HG03558 (cell line): ENCODE measurements around the gene NFAT5.
"Not testable (repeated sequence)": the region's sequence is repeated elsewhere in the genome, so short reads cannot be mapped to it uniquely, and the experiment has no call there.

Source experiments
- ATAC-seq: cut with Tn5 transposase; IDR thresholded peaks from one replicate; pipeline ENCODE4 v1.9.1; 2021; ENCODE audit warnings: moderate number of reproducible peaks; ENCODE audit not compliant: unreplicated experiment; ENCODE audit errors: extremely low read depth

NFAT5 gene

GRCh38 chr16:69565671-69566239 lies at the start of gene NFAT5:
Gene NFAT5, plus strand, starts transcription at chr16:69565966. Its CDS starts 336 bp downstream, at chr16:69566302.
- no peak for ATAC-seq

- ATAC-seq: not testable (repeated sequence)
Observed at GRCh38 chr16:69517914-69518313, 47.9 kb upstream of the NFAT5 start.

GRCh38 chr16:69520413-69520799 lies 45.4 kb upstream of the NFAT5 start:
- ATAC-seq: no peak

GRCh38 chr16:69520800-69521602 lies 44.8 kb upstream of the NFAT5 start:
- ATAC-seq: no peak

- no peak for ATAC-seq
Observed at GRCh38 chr16:69522041-69522578, 43.7 kb upstream of the NFAT5 start.

- no peak for ATAC-seq
Observed at GRCh38 chr16:69522732-69523404, 42.9 kb upstream of the NFAT5 start.

GRCh38 chr16:69523566-69524305 lies 42.0 kb upstream of the NFAT5 start:
- no peak for ATAC-seq

- no peak for ATAC-seq
Observed at GRCh38 chr16:69526831-69527655, 38.7 kb upstream of the NFAT5 start.

- no peak for ATAC-seq
Observed at GRCh38 chr16:69531988-69532387, 33.8 kb upstream of the NFAT5 start.

- ATAC-seq: no peak
Observed at GRCh38 chr16:69532641-69533455, 32.9 kb upstream of the NFAT5 start.

- ATAC-seq: no peak
Observed at GRCh38 chr16:69534720-69535119, 31.0 kb upstream of the NFAT5 start.

GRCh38 chr16:69535123-69536050 lies 30.4 kb upstream of the NFAT5 start:
- ATAC-seq: no peak

- ATAC-seq: no peak
Observed at GRCh38 chr16:69537706-69538080, 28.1 kb upstream of the NFAT5 start.

GRCh38 chr16:69538808-69539207 lies 27.0 kb upstream of the NFAT5 start:
- no peak for ATAC-seq

GRCh38 chr16:69542974-69543373 lies 22.8 kb upstream of the NFAT5 start:
- no peak for ATAC-seq

- ATAC-seq: no peak
Observed at GRCh38 chr16:69544088-69544487, 21.7 kb upstream of the NFAT5 start.

GRCh38 chr16:69546663-69547062 lies 19.1 kb upstream of the NFAT5 start:
- ATAC-seq: not testable (repeated sequence)

GRCh38 chr16:69553332-69553731 lies 12.4 kb upstream of the NFAT5 start:
- no peak for ATAC-seq
